GM12892 (cell line): ENCODE measurements around the gene RNASE4.

Experiments used
- POLR2A ChIP-seq: IDR thresholded peaks from 2 replicates; pipeline ENCODE4 v1.6.1; 2011; ENCODE audit warnings: low read depth, low read length, control low read depth
- POLR2AphosphoS5 ChIP-seq: IDR thresholded peaks from 2 replicates; pipeline ENCODE4 v1.6.1; 2011; ENCODE audit warnings: low read depth, low read length, control low read depth

DNA sequence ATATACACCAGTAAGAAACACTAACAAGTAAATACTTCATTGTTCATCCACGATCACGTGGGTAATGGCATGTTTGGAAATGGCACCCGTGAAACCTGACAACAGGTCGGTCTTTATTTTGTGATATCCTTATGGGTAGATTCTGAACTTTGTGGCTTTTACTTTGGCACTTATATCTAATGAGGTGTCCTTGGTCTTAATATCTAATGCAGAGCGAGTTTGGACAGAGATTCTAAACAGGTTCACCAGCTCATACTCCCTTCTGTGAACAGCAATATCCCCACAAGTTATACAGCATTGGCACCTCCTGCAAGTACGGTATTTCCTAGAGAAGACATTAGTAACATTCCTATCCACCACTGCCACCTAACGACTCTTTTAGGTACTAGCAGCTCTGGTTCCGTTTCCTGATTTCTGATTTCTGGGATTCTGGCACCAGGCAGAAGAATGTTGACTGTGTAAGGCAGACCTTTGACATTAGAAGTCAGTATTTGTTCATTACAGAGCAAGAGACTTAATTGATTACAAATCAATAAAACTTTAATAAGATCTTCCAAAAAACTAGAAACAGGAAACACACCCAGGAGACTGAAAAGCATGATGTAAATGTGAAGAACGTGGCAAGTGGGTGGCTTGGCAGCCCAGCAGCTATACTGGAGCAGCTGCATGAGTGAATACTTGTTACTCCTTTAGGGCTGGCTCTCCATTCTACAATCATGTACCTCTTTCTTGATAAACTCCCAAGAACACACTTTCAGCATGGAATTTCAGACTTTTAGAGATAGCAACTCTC is 6.7 kb downstream of the RNASE4 start:
- TF ChIP-seq POLR2AphosphoS5 (no peak), POLR2A (no peak)
